GM21367 (cell line): Measurements from ENCODE around the gene RPUSD3.
"Not testable (repeated sequence)": the region's sequence is repeated elsewhere in the genome, so short reads cannot be mapped to it uniquely, and the experiment has no call there.

ENCODE experiments used
- ATAC-seq: cut with Tn5 transposase; IDR thresholded peaks from one replicate; pipeline ENCODE4 v1.9.1; 2021; ENCODE audit not compliant: unreplicated experiment

The RPUSD3 gene, protein sequence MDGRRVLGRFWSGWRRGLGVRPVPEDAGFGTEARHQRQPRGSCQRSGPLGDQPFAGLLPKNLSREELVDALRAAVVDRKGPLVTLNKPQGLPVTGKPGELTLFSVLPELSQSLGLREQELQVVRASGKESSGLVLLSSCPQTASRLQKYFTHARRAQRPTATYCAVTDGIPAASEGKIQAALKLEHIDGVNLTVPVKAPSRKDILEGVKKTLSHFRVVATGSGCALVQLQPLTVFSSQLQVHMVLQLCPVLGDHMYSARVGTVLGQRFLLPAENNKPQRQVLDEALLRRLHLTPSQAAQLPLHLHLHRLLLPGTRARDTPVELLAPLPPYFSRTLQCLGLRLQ

DNA sequence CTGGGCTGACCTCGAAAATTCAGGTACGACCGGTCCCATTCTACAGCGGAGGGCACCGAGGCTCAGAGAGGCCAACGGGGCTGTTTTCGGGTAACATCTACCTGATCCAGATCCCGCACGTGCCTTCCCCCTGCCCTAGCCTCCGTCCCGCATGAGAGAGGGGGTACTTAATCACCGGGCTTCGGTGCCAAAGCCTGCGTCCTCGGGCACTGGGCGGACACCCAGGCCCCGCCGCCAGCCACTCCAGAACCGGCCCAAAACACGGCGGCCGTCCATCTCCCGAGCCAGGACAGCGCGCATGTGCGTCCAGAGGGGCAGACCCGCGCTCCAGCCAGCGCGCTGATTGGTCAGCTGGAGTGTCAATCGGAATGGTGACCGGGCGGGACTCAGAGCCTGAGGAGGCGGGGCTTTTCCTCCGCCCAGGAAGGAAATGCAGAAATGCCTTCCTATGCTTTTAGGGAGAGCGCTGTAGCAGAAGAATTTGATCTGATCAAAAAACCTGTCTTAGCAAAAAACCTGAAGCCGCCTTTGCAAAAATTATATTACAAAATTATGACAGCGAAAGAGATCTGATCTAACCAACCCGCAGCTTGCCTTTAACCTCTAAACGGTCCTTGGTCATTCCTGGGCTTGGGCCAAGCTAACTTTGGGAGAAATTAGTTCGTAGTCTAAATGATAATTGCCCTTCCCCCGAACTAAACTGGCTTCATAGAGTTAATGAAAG, at the start of gene RPUSD3:
Gene RPUSD3, minus strand, starts transcription at position 294 of the 724 bp plus-strand sequence. Its CDS starts 18 bp downstream, at position 276.
- peak; percentile 97 for ATAC-seq

DNA sequence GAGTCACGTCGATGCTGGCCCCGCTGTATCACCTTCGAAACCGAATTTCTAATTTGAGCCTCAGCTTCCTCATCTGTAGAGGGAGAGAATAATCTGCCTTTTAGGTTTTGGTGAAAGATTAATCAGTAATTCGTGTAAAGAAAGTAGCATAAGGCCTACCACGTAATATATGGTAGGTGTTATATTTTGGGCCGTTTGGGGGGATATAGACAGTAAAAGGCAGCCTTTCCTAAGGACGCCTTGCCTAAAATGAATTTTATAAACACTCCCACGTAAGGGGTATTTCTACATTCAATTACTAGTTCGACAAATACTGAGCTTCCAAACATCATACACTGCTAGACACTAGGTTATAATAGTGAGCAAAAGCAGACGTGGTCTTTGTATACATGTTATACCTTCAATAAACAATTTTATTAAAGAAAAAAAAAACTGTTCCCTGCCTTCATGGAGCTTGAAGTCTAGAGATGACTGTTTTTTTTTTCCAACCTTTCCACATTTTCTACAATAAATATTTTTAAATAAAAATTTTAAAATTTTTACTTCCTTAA, 47.3 kb upstream of the RPUSD3 start:
- ATAC-seq: no peak

- peak; percentile 61 for ATAC-seq
Measured at GRCh38 chr3:9890249-9891071, 46.7 kb upstream of the RPUSD3 start, which contains the start of gene JAGN1. Gene JAGN1, plus strand, starts transcription at chr3:9890610. Its CDS starts 113 bp downstream, at chr3:9890723.

GRCh38 chr3:9889405-9889804, 45.6 kb upstream of the RPUSD3 start:
- no peak for ATAC-seq

DNA sequence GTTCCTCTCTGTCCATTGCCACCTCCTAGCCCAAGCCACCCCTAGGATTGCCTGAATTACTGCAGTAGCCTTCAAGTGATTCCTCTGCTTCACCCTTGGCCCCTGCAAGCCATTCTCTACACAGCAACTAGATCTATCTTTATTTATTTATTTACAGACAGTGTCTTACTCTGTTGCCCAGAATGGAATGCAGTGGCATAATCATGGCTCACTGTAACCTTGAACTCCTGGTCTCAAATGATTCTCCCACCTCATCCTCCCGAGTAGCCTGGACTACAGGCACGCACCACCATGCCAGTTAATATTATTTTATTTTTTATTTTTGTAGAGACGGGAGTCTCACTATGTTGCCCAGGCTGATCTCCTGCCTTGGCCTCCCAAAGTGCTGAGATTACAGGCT, 44.7 kb upstream of the RPUSD3 start:
- no peak for ATAC-seq

- ATAC-seq: no peak
Measured at GRCh38 chr3:9887480-9887879, 43.7 kb upstream of the RPUSD3 start.

DNA sequence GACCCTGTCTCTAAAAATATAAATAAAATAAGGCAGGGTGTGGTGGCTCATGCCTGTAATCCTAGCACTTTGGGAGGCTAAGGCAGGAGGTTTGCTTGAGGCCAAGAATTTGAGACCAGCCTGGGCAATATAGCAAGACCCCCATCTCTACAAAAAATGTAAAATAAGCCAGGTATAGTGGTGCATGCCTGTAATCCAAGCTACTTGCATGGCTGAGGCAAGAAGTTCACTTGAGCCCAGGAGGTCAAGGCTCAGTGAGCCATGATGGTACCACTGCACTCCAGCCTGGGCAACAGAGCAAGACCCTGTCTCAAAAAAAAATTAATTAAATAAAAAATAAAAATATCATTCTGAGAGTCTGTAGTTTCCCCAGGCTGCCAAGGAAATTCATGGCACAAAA, 42.5 kb upstream of the RPUSD3 start:
- no peak for ATAC-seq

DNA sequence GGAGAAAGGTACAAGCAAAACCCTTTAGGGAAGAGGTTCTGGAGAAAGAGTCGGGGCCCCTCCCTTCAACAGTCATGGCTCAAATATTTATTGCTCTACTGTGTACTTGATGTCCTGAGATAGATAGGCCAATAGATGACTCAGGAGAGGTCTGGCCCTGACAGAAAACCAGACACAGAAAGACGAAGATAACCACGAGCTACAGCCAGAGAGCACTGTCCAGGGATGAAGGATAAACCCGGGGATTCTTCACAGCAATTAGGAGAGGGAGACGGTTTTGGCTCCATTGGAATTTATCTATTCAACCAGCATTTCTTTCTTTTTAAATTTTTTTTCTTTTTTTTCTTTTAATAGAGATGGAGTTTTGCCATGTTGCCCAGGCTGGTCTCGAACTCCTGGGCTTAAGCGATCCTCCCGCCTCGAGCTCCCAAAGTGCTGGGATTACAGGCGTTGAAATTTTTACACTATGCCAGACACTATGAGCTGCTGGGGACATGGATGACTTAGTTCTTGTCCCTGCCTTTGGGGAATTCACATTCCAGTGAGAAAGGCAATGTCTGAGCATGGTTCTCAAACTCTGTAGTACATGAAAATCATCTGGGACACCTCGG, 40.9 kb upstream of the RPUSD3 start:
- no peak for ATAC-seq

GRCh38 chr3:9883706-9884554, 40.1 kb upstream of the RPUSD3 start:
- no peak for ATAC-seq

DNA sequence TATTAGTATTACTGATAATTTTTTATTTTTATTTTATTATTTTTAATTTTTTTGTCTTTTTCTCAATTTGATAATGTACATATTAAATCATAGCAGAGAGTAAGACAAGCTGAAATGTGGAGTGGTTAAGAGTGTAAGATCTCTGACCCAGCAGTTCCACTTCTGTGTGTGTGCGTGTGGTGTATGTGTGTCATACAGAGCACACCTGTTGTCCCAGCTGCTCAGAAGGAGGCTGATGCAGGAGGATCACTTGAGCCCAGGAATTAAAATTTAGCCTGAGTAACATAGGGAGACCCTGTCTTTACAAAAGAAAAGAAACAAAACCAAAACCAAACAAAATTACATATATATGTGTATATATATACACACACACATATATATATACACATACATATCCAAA, 37.6 kb upstream of the RPUSD3 start:
- no peak for ATAC-seq

DNA sequence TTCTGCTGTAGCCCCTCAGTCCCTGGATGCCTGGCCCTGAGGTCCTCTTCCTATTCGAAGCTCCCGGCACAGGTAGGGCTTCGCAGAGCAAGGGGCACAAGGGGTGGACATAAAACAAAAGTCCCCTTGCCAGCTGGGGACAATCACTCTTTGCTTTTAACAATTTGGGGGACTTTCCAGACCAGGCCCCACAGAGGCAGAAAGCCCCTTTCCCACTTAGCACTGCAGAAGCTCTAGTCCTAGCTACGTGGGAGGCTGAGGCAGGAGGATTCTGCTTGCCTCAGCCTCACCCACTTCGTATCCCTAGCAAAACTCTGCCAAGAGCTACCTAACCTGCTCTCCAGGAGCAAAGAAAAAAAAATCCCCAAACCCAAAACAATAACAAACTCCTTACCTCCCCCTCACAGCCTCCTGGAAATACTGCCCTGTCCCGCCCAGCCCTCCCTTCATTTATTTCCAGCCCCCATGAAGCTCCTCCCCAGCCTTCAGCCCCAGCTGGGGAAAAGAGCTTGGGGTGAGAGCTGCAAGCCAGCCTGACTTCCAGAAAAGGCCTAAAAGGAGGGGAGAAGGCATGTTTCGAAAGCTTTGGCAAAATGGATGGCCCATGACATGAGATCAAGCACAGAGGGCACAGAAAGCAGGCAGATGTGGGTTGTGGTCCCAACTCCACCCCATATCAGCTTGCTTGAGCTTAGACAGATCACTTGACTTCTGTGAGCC, 36.2 kb upstream of the RPUSD3 start, which contains the start of gene CIDEC:
Gene CIDEC, minus strand, starts transcription at position 424 of the 720 bp plus-strand sequence. CDS start 1,767 bp downstream, outside the sequence.
- ATAC-seq: no peak

DNA sequence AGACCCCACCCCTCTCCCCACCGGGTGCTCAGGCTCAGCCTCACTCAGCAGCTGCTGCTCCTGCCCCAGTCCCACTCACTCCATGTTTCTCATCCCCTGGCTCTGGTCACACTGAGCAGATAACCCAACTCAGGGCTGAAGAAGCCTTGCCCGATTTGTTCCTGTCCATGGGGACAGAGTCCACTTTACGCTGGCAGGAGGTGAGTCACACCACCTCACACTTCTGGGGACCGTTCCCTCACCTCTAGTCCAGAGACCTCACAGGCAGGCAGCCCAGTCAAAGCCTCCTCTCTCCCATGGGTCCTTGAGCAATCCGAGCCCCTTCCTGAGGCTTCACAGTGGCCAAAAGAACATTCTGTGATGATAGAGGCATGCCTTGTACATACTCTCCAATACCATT, 34.9 kb upstream of the RPUSD3 start:
- ATAC-seq: no peak

- no peak for ATAC-seq
Measured at GRCh38 chr3:9876991-9877390, 33.2 kb upstream of the RPUSD3 start.

DNA sequence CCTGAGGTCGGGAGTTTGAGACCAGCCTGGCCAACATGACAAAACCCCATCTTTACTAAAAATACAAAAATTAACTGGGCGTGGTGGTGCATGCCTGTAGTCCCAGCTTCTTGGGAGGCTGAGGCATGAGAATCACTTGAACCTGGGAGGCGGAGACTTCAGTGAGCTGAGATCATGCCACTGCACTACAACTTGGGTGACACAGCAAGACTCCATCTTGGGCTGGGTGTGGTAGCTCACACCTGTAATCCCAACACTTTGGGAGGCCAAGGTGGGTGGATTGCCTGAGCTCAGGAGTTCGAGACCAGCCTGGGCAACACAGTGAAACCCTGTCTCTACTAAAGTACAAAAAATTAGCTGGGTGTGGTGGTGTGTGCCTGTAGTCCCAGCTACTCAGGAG, 32.4 kb upstream of the RPUSD3 start:
- not testable (repeated sequence) for ATAC-seq

GRCh38 chr3:9875448-9875847, 31.6 kb upstream of the RPUSD3 start:
- ATAC-seq: no peak

DNA sequence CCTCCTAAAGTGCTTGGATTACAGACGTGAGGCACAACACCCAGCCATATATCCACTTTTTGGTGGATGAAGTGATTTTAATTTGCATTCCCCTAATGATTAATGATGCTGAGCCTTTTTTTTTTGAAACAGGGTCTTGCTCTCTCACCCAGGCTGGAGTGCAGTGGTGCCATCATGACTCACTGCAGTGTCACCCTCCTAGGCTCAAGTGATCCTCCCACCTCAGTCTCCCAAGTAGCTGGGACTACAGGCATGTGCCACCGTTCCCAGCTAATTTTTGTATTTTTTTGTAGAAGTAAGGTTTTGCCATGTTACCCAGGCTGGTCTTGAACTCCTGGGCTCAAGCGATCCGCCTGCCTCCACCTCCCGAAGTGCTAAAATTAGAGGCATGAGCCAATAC, 28.3 kb upstream of the RPUSD3 start:
- ATAC-seq: not testable (repeated sequence)

DNA sequence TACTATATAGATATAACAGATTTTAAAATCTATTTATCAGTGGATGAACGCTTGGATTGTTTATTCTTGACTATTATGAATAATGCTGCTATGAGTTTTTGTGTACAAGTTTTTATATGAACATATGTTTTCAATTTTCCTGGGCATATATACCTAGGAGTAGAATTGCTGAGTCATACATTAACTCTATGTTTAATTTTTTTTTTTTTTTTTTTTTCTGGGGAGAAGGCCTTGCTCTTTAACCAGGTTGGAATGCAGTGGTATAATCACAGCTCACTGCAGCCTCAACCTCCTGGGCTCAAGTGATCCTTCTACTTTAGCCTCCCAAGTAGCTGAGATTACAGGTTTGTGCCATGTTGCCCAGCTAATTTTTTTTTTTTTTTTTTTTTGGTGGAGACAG, 27.2 kb upstream of the RPUSD3 start:
- no peak for ATAC-seq

- ATAC-seq: no peak
Measured at GRCh38 chr3:9869955-9870354, 26.1 kb upstream of the RPUSD3 start.

GRCh38 chr3:9867106-9867505, 23.3 kb upstream of the RPUSD3 start:
- no peak for ATAC-seq
